DMS 273 (cell line): ENCODE measurements around the gene GPLD1.
"Not testable (repeated sequence)": the region's sequence is repeated elsewhere in the genome, so short reads cannot be mapped to it uniquely, and the experiment has no call there.

Experiments
- DNase-seq: peaks from one replicate; lab custom pipeline; 2025; ENCODE audit not compliant: unreplicated experiment; lab: John Stamatoyannopoulos, UW

The GPLD1 gene

GRCh38 chr6:24489470-24489869, at the start of gene GPLD1:
GPLD1 (minus strand) TSS chr6:24489578; CDS start chr6:24489511, 67 bp downstream.
- no peak for DNase-seq

GRCh38 chr6:24537771-24538385, 48.5 kb upstream of the GPLD1 start:
- no peak for DNase-seq

GRCh38 chr6:24537082-24537699, 47.8 kb upstream of the GPLD1 start:
- DNase-seq = no peak

- DNase-seq = no peak
Observed at GRCh38 chr6:24536466-24536865, 47.1 kb upstream of the GPLD1 start.

GRCh38 chr6:24535210-24535609, 45.8 kb upstream of the GPLD1 start:
- DNase-seq = no peak

- DNase-seq = no peak
Observed at GRCh38 chr6:24534329-24534728, 45.0 kb upstream of the GPLD1 start.

GRCh38 chr6:24529985-24530384, 40.6 kb upstream of the GPLD1 start:
- no peak for DNase-seq

GRCh38 chr6:24524805-24525204, 35.4 kb upstream of the GPLD1 start:
- peak; percentile 67 for DNase-seq

- DNase-seq = no peak
Observed at GRCh38 chr6:24524329-24524728, 35.0 kb upstream of the GPLD1 start.

- peak; percentile 28 for DNase-seq
Observed at GRCh38 chr6:24522228-24523176, 33.1 kb upstream of the GPLD1 start.

- DNase-seq = peak; percentile 71
Observed at GRCh38 chr6:24520929-24521546, 31.7 kb upstream of the GPLD1 start.

GRCh38 chr6:24517659-24518543, 28.5 kb upstream of the GPLD1 start:
- no peak for DNase-seq

- DNase-seq = no peak
Observed at GRCh38 chr6:24513602-24514001, 24.2 kb upstream of the GPLD1 start.

- DNase-seq = not testable (repeated sequence)
Observed at GRCh38 chr6:24511976-24512375, 22.6 kb upstream of the GPLD1 start.

GRCh38 chr6:24506814-24507520, 17.6 kb upstream of the GPLD1 start:
- DNase-seq = no peak

- no peak for DNase-seq
Observed at GRCh38 chr6:24504649-24505586, 15.5 kb upstream of the GPLD1 start.

- DNase-seq = no peak
Observed at GRCh38 chr6:24504287-24504648, 14.9 kb upstream of the GPLD1 start.

- DNase-seq = no peak
Observed at GRCh38 chr6:24501914-24502313, 12.5 kb upstream of the GPLD1 start.

GRCh38 chr6:24501374-24501773, 12.0 kb upstream of the GPLD1 start:
- DNase-seq = no peak
